Right lobe of liver (tissue), 4 donors: ENCODE measurements around the gene ST8SIA2.

ENCODE experiments used
- POLR2A ChIP-seq: fragments of 450-650 bp; IDR thresholded peaks from one replicate; pipeline ENCODE4 v1.6.1; 2017; ENCODE audit warnings: antibody characterized with exemption, mild to moderate bottlenecking
- TF ChIP-seq, protein P1 (sequence below), 4 donors: fragments of 200-600 bp in 3 of 4; fragments of 450-650 bp in 1 of 4; IDR thresholded peaks; one replicate each; pipeline versions ENCODE4 v1.5.1 to v1.8.0; 2016 to 2022; ENCODE audit warnings: antibody characterized with exemption in 4 of 4, mild to moderate bottlenecking in 2 of 4
- donor health status: DM: no; HTN: no; CAD: no.
- donor health status: DM: no; HTN: no; CAD: no.
- donor health status: DM: no; HTN: yes; CAD: no.

DNA sequence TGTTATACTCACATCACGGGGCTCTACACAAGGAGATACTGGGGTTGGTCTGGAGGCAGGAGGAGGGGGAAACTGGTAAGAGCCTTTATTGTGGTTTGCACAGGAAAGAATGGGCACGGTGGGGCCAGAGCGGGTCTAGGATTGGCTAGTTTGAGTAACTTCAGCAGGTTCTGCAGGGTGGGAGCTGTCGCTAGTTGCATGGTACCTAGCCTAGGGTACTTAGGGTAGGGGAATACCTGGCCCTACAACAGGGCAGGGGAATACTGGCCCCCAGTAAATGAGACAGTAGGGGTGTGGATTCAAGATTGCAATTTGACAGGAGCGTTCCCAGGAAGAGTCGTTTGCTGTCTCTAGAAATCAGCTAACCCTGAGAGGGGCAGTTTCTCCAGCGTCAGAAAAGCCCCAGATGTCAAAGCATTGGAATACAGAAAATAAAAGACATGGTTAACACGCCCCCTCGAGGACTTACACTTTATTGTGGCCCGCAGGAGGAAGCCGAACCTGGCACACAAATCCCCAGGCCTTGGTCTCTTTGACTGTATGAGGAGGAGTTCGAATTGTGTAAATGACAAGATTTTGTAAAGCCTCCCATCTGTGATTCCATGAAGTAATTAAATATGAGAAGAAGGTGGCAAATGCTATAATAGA is 32.0 kb downstream of the ST8SIA2 start:
- TF ChIP-seq, protein P1, sequence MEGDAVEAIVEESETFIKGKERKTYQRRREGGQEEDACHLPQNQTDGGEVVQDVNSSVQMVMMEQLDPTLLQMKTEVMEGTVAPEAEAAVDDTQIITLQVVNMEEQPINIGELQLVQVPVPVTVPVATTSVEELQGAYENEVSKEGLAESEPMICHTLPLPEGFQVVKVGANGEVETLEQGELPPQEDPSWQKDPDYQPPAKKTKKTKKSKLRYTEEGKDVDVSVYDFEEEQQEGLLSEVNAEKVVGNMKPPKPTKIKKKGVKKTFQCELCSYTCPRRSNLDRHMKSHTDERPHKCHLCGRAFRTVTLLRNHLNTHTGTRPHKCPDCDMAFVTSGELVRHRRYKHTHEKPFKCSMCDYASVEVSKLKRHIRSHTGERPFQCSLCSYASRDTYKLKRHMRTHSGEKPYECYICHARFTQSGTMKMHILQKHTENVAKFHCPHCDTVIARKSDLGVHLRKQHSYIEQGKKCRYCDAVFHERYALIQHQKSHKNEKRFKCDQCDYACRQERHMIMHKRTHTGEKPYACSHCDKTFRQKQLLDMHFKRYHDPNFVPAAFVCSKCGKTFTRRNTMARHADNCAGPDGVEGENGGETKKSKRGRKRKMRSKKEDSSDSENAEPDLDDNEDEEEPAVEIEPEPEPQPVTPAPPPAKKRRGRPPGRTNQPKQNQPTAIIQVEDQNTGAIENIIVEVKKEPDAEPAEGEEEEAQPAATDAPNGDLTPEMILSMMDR (IDR thresholded peaks at IDR 0.05) = no peak
- no peak for TF ChIP-seq POLR2A
